Activated naive CD8-positive, alpha-beta T cell treated with anti-CD3 and anti-CD28 coated beads, Interleukin-2, amount 10 ng/mL, durations not matched to agents 7 days and 5 days (primary cell): Measurements from ENCODE around the gene LAMC1. TPM values are rescaled to one million over a fixed set of nuclear protein-coding genes. Genes with fewer than 3 reads are reported as not detected.
"Not testable (repeated sequence)": the region's sequence is repeated elsewhere in the genome, so short reads cannot be mapped to it uniquely, and the experiment has no call there.

ENCODE experiments used
- ATAC-seq: fragments of 150-1000 bp; cut with Tn5 transposase; one replicate; pipeline ENCODE4 v1.10.0; 2021; ENCODE audit warnings: low read depth, moderate library complexity
- POLR2A ChIA-PET: fragments of 350-600 bp; sonication (Branson Sonifier 250); formaldehyde crosslinking; loops from one replicate; lab custom pipeline; 2021; ENCODE audit warnings: antibody characterized with exemption; lab: Charles Lee
- DNase-seq: peaks from one replicate; pipeline ENCODE4 v3.0.0; 2021
- H3K27ac Mint-ChIP-seq: one replicate; pipeline ENCODE4 v1.8.0; 2022; ENCODE audit warnings: mild to moderate bottlenecking, mixed read lengths
- H3K27me3 Mint-ChIP-seq: one replicate; pipeline ENCODE4 v1.8.0; 2022; ENCODE audit warnings: mild to moderate bottlenecking, moderate library complexity, mixed read lengths
- H3K36me3 Mint-ChIP-seq: one replicate; pipeline ENCODE4 v1.8.0; 2021; ENCODE audit warnings: mild to moderate bottlenecking, mixed read lengths
- H3K4me1 Mint-ChIP-seq: one replicate; pipeline ENCODE4 v1.8.0; 2021; ENCODE audit warnings: mixed read lengths
- H3K4me3 Mint-ChIP-seq: one replicate; pipeline ENCODE4 v1.8.0; 2022; ENCODE audit warnings: mild to moderate bottlenecking, moderate library complexity, mixed read lengths
- H3K9me3 Mint-ChIP-seq: one replicate; pipeline ENCODE4 v1.8.0; 2021; ENCODE audit warnings: mixed read lengths
- total RNA-seq, 2 experiments: library from RNA; stranded (reverse); gene quantifications; one replicate each; pipeline ENCODE4 v1.2.3, GENCODE V29; 2021

Gene LAMC1
- total RNA-seq, 2 experiments from 2014 or later = 0.17 to 0.97 TPM

DNA sequence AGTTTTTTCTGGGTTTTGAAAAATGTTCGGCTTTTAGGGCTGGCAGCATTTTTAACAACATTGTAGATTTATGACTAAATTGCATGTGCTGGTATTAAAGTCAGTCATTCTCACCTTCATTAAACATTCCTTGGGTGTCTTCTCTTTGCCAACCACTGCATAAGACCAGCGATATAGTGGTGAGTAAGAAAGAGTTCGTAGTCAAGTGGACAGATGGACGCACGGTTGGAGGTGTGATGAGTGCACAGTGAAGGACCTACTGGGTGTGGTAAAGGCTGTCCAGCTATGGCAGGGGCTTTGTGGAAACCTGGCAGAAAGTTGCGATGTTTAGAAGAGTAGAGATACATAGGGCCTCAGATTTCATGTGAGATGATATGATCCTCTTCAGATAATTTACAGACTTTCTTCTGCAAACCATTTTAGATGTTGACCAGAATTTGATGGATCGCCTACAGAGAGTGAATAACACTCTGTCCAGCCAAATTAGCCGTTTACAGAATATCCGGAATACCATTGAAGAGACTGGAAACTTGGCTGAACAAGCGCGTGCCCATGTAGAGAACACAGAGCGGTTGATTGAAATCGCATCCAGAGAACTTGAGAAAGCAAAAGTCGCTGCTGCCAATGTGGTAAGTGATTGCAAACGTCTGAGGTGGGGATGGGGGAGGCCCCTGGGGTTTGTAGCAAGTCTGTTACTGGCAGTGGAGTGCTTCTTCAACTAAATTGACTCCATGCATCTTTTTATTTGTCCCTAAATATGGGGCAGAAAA, 106.9 kb downstream of the LAMC1 start:
- ATAC-seq (no peak), DNase-seq (no peak)
- Mint-ChIP-seq H3K4me3 (no peak overlapping the region), H3K27ac (no peak overlapping the region), H3K4me1 (no peaks in the 10 kb centered on the region), H3K36me3 (no peaks in the 10 kb centered on the region), H3K9me3 (no peaks in the 10 kb centered on the region), H3K27me3 (peaks cover 7% of the 10 kb centered on the region)
- POLR2A ChIA-PET = no interaction called here

DNA sequence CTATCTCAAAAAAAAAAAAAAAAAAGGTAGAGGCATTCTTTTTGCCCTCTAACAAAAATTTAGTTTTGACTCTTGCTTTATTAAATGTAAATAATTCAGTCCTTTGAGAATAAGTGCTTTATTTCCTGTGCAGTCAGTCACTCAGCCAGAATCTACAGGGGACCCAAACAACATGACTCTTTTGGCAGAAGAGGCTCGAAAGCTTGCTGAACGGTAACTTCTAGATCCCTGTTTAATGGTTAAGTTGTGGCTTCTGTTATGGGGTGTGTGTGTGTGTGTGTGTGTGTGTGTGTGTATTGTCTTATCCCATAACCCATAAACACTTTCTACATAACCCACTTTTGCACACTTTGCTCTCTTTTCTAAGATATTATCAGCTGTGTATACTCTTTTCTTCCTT, 107.9 kb downstream of the LAMC1 start:
- no peak overlapping the region for H3K4me3 Mint-ChIP-seq
- no peaks in the 10 kb centered on the region for H3K9me3 Mint-ChIP-seq

DNA sequence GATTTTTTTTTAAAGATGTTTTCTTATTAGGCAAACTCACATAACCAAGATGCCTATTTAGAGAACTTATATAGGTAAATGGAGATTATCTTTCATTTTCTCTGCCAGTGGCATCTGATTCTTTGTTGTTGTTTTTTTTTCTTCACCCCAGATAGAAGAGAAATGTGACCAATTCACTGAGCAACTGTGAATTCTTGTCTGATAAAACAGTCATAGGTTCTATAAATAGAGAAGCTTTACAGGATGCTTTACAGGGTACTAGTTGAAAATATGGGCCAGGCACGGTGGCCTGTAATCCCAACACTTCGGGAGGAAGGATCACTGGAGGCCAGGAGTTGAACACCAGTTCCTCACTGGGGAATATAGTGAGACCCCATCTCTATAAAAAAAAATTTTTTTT, 112.1 kb downstream of the LAMC1 start:
- no peak for DNase-seq
- Mint-ChIP-seq H3K36me3 (no peaks in the 10 kb centered on the region), H3K4me3 (no peak overlapping the region), H3K9me3 (no peaks in the 10 kb centered on the region), H3K27me3 (peaks cover 24% of the 10 kb centered on the region), H3K4me1 (no peaks in the 10 kb centered on the region), H3K27ac (no peak overlapping the region)
- POLR2A ChIA-PET = no interaction called here
- ATAC-seq = no peak

More for the DNA sequence above, 107.9 kb downstream of the LAMC1 start:
- no peaks in the 10 kb centered on the region for H3K36me3 Mint-ChIP-seq
- H3K27me3 Mint-ChIP-seq = peaks cover 10% of the 10 kb centered on the region
- POLR2A ChIA-PET = no interaction called here
- DNase-seq = no peak
- no peaks in the 10 kb centered on the region for H3K4me1 Mint-ChIP-seq
- H3K27ac Mint-ChIP-seq = no peak overlapping the region
- ATAC-seq = no peak

DNA sequence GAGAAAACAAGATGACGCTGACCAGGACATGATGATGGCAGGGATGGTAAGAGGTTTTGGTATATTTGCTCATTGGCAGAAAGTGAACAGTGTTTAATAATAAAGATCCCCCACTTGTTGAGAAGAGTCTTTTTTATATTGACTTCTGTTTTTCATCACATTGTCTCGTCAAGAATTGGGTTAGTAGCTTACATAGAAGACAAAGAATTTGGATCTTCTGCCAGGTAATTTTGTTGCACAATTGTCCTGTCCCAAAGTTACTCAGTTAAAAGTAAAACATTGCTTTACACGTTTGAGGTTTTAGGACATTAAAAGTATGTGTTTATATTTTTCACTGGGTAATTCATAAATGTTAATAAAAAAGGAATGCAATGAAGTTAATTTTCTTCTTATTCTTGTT, 114.6 kb downstream of the LAMC1 start:
- Mint-ChIP-seq H3K27me3 (peaks cover 24% of the 10 kb centered on the region), H3K27ac (no peak overlapping the region), H3K4me3 (no peak overlapping the region), H3K9me3 (no peaks in the 10 kb centered on the region), H3K36me3 (no peaks in the 10 kb centered on the region), H3K4me1 (no peaks in the 10 kb centered on the region)
- ATAC-seq (no peak), DNase-seq (no peak)
- POLR2A ChIA-PET = no interaction called here

DNA sequence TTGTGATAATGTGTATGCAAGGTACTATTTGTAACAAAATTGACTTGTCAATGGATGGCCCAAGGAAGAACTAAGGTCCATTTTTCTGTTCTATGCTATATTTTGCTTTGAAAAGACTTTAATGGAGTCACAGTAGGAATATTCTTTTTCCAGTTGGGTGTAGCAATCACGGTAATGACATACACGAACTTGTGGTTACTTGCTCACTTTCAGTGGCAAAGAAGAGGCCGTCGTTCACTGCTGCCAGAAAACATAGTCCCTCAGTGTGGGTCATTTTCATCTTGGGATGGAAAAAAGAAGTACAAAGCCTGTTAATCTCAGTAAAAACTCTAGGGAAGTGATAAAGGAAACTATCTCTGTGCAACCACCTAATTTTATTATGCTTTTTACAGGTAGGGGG, 115.1 kb downstream of the LAMC1 start:
- H3K4me1 Mint-ChIP-seq = no peaks in the 10 kb centered on the region
- no peaks in the 10 kb centered on the region for H3K36me3 Mint-ChIP-seq
- no peaks in the 10 kb centered on the region for H3K9me3 Mint-ChIP-seq
- peaks cover 26% of the 10 kb centered on the region for H3K27me3 Mint-ChIP-seq
- H3K27ac Mint-ChIP-seq = no peak overlapping the region
- no peak overlapping the region for H3K4me3 Mint-ChIP-seq
- DNase-seq = no peak
- POLR2A ChIA-PET = no interaction called here
- no peak for ATAC-seq

DNA sequence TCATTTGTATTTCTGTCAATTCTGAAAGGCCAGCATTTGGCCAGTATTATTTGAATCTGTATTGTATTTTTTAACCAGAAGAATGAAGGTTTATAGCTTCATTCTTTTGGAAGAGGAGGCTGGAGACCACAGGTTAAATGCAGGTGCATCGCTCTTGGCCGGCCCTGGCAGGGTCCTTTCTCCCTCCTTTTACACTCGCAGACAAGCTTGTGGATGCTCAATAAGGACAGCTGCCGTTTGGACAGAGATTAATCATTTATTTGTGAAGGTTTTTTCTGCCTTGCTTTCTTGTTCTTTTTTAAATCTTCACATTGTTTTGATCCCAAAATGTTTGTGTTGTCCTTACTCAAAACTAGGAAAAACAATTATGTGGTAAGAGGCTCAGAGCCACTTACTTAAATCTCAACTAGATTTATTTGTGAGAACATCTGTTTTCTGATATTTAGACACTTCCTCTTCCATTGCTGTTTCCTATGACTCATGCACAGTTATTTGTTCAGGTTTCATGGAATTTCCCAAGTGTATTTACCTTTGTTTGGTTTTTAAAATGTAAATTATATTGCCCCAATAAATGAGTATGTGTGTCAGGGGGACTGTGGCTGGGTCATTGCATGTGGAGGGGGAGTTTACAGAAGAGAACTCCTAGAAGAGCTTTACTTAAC, 116.2 kb downstream of the LAMC1 start:
- DNase-seq = no peak
- Mint-ChIP-seq H3K9me3 (no peaks in the 10 kb centered on the region), H3K4me3 (no peak overlapping the region), H3K27me3 (peaks cover 28% of the 10 kb centered on the region), H3K36me3 (no peaks in the 10 kb centered on the region), H3K4me1 (peaks cover under 1% of the 10 kb centered on the region), H3K27ac (no peak overlapping the region)
- POLR2A ChIA-PET = no interaction called here
- ATAC-seq = no peak

DNA sequence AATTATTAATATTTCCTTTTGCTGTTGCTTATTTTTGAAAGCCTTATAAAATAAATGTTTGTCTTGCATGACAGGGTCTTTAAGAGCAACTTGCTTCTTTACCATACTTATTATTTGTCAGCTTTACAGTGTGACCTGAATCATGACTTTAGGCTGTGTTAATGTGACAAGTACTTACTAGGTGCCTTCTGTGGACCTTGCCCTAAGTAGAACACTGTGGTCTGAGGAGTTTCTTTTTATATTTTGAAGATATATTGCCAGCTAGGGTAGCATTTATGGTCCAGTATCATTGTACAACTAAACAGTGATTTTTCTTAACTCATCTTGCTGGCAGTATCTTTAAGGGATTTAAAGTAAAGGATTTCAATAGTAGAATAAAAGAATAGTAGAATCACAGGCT, 117.4 kb downstream of the LAMC1 start:
- ATAC-seq (no peak), DNase-seq (no peak)
- Mint-ChIP-seq H3K27ac (no peak overlapping the region), H3K27me3 (peaks cover 28% of the 10 kb centered on the region), H3K9me3 (no peaks in the 10 kb centered on the region), H3K36me3 (no peaks in the 10 kb centered on the region), H3K4me3 (no peak overlapping the region), H3K4me1 (peaks cover 4% of the 10 kb centered on the region)
- POLR2A ChIA-PET = no interaction called here

DNA sequence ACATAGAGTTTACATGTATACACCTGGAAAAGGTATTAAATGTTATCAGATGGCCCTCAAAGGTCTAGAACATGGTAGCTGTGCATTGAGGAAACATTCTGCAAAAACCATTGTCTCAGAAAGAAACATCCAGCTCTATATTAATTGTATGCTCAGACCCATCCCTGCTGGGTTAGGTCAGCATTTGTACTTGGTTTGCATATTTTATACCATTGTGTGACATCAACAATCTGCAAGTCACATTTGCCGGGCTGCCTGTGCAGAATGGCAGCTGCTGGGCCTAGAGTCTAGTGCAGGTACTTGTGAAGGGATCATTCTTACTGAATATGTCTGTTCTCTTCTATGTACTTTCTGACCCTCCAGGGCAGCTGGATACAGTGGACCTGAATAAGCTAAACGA, 119.0 kb downstream of the LAMC1 start:
- DNase-seq = no peak
- POLR2A ChIA-PET = no interaction called here
- no peak overlapping the region for H3K4me3 Mint-ChIP-seq
- H3K27ac Mint-ChIP-seq = no peak overlapping the region
- no peaks in the 10 kb centered on the region for H3K9me3 Mint-ChIP-seq
- no peak for ATAC-seq
- H3K36me3 Mint-ChIP-seq = no peaks in the 10 kb centered on the region
- peaks cover 4% of the 10 kb centered on the region for H3K4me1 Mint-ChIP-seq
- H3K27me3 Mint-ChIP-seq = peaks cover 22% of the 10 kb centered on the region

DNA sequence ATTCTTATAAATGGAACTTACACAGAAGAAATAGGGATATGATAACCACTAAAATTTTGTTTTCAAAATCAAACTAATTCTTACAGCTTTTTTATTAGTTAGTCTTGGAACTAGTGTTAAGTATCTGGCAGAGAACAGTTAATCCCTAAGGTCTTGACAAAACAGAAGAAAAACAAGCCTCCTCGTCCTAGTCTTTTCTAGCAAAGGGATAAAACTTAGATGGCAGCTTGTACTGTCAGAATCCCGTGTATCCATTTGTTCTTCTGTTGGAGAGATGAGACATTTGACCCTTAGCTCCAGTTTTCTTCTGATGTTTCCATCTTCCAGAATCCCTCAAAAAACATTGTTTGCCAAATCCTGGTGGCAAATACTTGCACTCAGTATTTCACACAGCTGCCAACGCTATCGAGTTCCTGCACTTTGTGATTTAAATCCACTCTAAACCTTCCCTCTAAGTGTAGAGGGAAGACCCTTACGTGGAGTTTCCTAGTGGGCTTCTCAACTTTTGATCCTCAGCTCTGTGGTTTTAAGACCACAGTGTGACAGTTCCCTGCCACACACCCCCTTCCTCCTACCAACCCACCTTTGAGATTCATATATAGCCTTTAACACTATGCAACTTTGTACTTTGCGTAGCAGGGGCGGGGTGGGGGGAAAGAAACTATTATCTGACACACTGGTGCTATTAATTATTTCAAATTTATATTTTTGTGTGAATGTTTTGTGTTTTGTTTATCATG, 120.5 kb downstream of the LAMC1 start:
- no peaks in the 10 kb centered on the region for H3K36me3 Mint-ChIP-seq
- no peak for ATAC-seq
- POLR2A ChIA-PET = no interaction called here

DNA sequence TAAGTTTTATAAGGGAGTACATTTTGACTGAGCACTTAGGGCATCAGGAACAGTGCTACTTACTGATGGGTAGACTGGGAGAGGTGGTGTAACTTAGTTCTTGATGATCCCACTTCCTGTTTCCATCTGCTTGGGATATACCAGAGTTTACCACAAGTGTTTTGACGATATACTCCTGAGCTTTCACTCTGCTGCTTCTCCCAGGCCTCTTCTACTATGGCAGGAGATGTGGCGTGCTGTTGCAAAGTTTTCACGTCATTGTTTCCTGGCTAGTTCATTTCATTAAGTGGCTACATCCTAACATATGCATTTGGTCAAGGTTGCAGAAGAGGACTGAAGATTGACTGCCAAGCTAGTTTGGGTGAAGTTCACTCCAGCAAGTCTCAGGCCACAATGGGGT, 121.5 kb downstream of the LAMC1 start:
- H3K27ac Mint-ChIP-seq = no peak overlapping the region
- H3K9me3 Mint-ChIP-seq = no peaks in the 10 kb centered on the region
- ATAC-seq (no peak), DNase-seq (no peak)
- no peaks in the 10 kb centered on the region for H3K36me3 Mint-ChIP-seq
- H3K27me3 Mint-ChIP-seq = peaks cover 8% of the 10 kb centered on the region
- POLR2A ChIA-PET = no interaction called here
- H3K4me1 Mint-ChIP-seq = peaks cover 4% of the 10 kb centered on the region
- H3K4me3 Mint-ChIP-seq = no peak overlapping the region

More for the DNA sequence above, 120.5 kb downstream of the LAMC1 start:
- DNase-seq = no peak
- Mint-ChIP-seq H3K27ac (no peak overlapping the region), H3K9me3 (no peaks in the 10 kb centered on the region), H3K27me3 (peaks cover 14% of the 10 kb centered on the region), H3K4me1 (peaks cover 4% of the 10 kb centered on the region), H3K4me3 (no peak overlapping the region)

DNA sequence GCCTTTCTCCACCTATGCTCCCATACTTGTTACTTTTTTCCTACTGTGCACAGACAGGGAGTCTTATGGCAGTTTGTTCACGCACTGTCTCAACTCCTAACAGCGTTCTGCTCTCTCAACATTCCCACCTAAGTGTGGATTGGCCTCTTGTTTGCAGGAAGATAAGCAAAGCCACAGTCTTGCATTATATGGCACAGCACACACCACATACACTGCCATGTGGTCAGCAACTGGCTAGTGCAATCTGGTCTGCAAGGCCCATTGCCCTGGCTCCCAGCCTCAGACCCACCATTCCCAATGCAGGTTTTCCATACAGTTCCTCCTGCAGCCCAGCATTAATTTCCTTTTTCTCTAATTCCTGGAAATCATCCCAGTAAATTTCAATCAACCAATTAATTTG, 124.5 kb downstream of the LAMC1 start:
- Mint-ChIP-seq H3K27ac (no peak overlapping the region), H3K4me1 (peaks cover 4% of the 10 kb centered on the region), H3K27me3 (peaks cover 10% of the 10 kb centered on the region), H3K4me3 (no peak overlapping the region), H3K9me3 (no peaks in the 10 kb centered on the region), H3K36me3 (no peaks in the 10 kb centered on the region)
- POLR2A ChIA-PET = no interaction called here
- ATAC-seq = no peak
- DNase-seq = no peak

DNA sequence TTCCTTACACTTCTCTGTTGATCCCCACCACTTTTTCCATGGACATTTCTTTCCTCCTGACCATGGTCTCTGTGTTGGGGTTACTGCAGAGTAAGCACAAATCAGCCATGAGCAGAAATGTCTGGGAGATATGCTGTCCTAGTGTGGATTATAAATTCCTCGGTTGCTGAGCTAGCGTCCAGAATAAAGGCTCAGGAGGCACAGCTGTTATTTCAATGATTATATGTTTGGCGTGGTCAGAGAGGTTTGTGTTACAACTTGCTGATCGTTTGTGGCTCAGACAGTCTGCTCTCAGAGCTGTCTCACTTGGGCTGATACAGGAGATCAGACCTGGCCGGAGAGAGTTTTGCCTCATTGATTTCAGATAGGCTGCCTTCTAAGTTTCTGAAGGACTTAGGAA, 125.4 kb downstream of the LAMC1 start:
- H3K27ac Mint-ChIP-seq = no peak overlapping the region
- H3K36me3 Mint-ChIP-seq = no peaks in the 10 kb centered on the region
- H3K9me3 Mint-ChIP-seq = no peaks in the 10 kb centered on the region
- H3K4me1 Mint-ChIP-seq = peaks cover 4% of the 10 kb centered on the region
- no peak overlapping the region for H3K4me3 Mint-ChIP-seq
- peaks cover 9% of the 10 kb centered on the region for H3K27me3 Mint-ChIP-seq
- ATAC-seq (no peak), DNase-seq (no peak)
- POLR2A ChIA-PET = no interaction called here

DNA sequence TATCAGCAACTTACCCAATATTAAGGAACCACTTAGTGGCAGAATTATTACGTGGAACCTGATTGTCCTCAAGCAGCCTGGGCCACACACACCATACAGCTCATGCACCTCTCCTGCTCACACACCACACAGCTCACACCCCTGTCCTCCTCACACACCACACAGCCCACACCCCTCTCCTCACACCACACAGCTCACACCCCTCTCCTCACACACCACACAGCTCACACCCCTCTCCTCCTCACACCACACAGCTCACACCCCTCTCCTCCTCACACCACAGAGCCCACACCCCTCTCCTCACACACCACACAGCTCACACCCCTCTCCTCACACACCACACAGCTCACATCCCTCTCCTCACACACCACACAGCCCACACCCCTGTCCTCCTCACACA, 126.1 kb downstream of the LAMC1 start:
- peaks cover 8% of the 10 kb centered on the region for H3K27me3 Mint-ChIP-seq
- H3K4me3 Mint-ChIP-seq = no peak overlapping the region
- ATAC-seq (no peak), DNase-seq (no peak)
- H3K27ac Mint-ChIP-seq = no peak overlapping the region
- no peaks in the 10 kb centered on the region for H3K9me3 Mint-ChIP-seq
- H3K4me1 Mint-ChIP-seq = peaks cover 4% of the 10 kb centered on the region
- POLR2A ChIA-PET = no interaction called here
- H3K36me3 Mint-ChIP-seq = no peaks in the 10 kb centered on the region

DNA sequence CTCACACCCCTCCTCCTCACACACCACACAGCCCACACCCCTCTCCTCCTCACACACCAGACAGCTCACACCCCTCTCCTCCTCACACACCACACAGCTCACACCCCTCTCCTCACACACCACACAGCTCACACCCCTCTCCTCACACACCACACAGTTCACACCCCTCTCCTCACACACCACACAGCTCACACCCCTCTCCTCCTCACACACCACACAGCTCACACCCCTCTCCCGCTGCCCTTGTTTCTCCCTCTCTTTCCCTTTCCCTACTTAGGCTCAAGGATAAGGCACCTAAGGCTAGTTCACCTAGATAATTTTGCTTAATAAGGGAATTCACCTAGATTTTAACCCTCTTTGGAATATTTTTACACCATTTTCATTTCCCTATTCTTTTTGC, 126.8 kb downstream of the LAMC1 start:
- ATAC-seq, DNase-seq, POLR2A ChIA-PET, H3K4me1 Mint-ChIP-seq, H3K4me3 Mint-ChIP-seq, H3K27ac Mint-ChIP-seq, H3K9me3 Mint-ChIP-seq, H3K36me3 Mint-ChIP-seq, H3K27me3 Mint-ChIP-seq: not testable (repeated sequence)
